ENCODE results near the gene SMIM22.
"Not testable (repeated sequence)": the region's sequence is repeated elsewhere in the genome, so short reads cannot be mapped to it uniquely, and the experiment has no call there.

Gene SMIM22

GRCh38 chr16:4783251-4783950 is 11.8 kb upstream of the SMIM22 start:
- TF ChIP-seq CTCF (IDR thresholded peaks at IDR 0.05; ENCODE audit: low read depth, low read length), result no peak
- no peak for DNase-seq (ENCODE audit: extremely low read depth, low read depth)

GRCh38 chr16:4783951-4784336 is 11.2 kb upstream of the SMIM22 start:
- TF ChIP-seq CTCF (IDR thresholded peaks at IDR 0.05; ENCODE audit: low read depth, low read length), result no peak
- DNase-seq (ENCODE audit: extremely low read depth, low read depth), result no peak

- DNase-seq (ENCODE audit: extremely low read depth, low read depth), result not testable (repeated sequence)
These were observed 10.7 kb upstream of the SMIM22 start for GRCh38 chr16:4784444-4784987.

- no peak for TF ChIP-seq CTCF (IDR thresholded peaks at IDR 0.05; ENCODE audit: low read depth, low read length)
- DNase-seq (ENCODE audit: extremely low read depth, low read depth), result no peak
These were observed 9.3 kb upstream of the SMIM22 start for GRCh38 chr16:4785758-4786433.

GRCh38 chr16:4787068-4787467 is 8.1 kb upstream of the SMIM22 start:
- no peak for DNase-seq (ENCODE audit: extremely low read depth, low read depth)
- no peak for TF ChIP-seq CTCF (IDR thresholded peaks at IDR 0.05; ENCODE audit: low read depth, low read length)

- TF ChIP-seq CTCF (IDR thresholded peaks at IDR 0.05; ENCODE audit: low read depth, low read length), result no peak
These were observed 7.3 kb upstream of the SMIM22 start, which contains the start of gene SEPTIN12 for GRCh38 chr16:4787627-4788482. TSS of gene SEPTIN12 (minus strand) at chr16:4788345. CDS start at chr16:4787645, 700 bp downstream.

GRCh38 chr16:4788489-4788889 is 6.7 kb upstream of the SMIM22 start:
- TF ChIP-seq CTCF (IDR thresholded peaks at IDR 0.05; ENCODE audit: low read depth, low read length), result no peak
- DNase-seq (ENCODE audit: extremely low read depth, low read depth), result no peak

More at GRCh38 chr16:4787627-4788482, 7.3 kb upstream of the SMIM22 start, which contains the start of gene SEPTIN12:
- DNase-seq (ENCODE audit: extremely low read depth, low read depth), result no peak

Measured in AG09319 (cell line).